NB4 (cell line): ENCODE results near the gene HOXA6.

Experiments
- DNase-seq: peaks from one replicate; pipeline ENCODE4 v3.0.0; 2010; ENCODE audit warnings: low read depth
- H3K4me3 ChIP-seq: one replicate; pipeline ENCODE4 v1.5.1; 2011; ENCODE audit warnings: mild to moderate bottlenecking, low read depth, low read length, moderate library complexity
- CTCF ChIP-seq: IDR thresholded peaks from one replicate; pipeline ENCODE4 v1.5.1; 2012; ENCODE audit warnings: low read depth, low read length
- MAX ChIP-seq: IDR thresholded peaks from 2 replicates; pipeline ENCODE4 v1.6.1; 2011; ENCODE audit warnings: low read depth, low read length
- MYC ChIP-seq: IDR thresholded peaks from 2 replicates; pipeline ENCODE4 v1.6.1; 2011; ENCODE audit warnings: low read depth, low read length
- POLR2A ChIP-seq: IDR thresholded peaks from 2 replicates; pipeline ENCODE4 v1.6.1; 2011; ENCODE audit warnings: mild to moderate bottlenecking; ENCODE audit not compliant: insufficient read length; ENCODE audit errors: extremely low read depth

The HOXA6 gene

GRCh38 chr7:27095897-27096767 is 51.4 kb downstream of the HOXA6 start, which contains the start of gene HOXA1:
HOXA1 (minus strand) TSS chr7:27096000; CDS start chr7:27095912, 88 bp downstream.
- H3K4me3 ChIP-seq, result peak within 1 kb of the TSS; percentile 82
- TF ChIP-seq MYC (peak; percentile 58), CTCF (no peak), POLR2A (peak; percentile 35), MAX (peak; percentile 90)

More at GRCh38 chr7:27095897-27096767, 51.4 kb downstream of the HOXA6 start, which contains the start of gene HOXA1:
- peak; percentile 98 for DNase-seq
